OCI-LY1 (cell line): Measurements from ENCODE around the gene HMCN2.

Source experiments
- H2AFZ ChIP-seq: fragments of 200-600 bp; sonication (generic), shearing (Covaris generic); 2 replicates; pipeline ENCODE4 v1.6.0; 2014; ENCODE audit warnings: antibody characterized with exemption, mild to moderate bottlenecking, low read length
- H3F3A ChIP-seq: fragments of 200-600 bp; sonication (generic), shearing (Covaris generic); 2 replicates; pipeline ENCODE4 v1.6.0; 2014; ENCODE audit warnings: mild to moderate bottlenecking, antibody characterized with exemption, low read length, moderate library complexity; ENCODE audit not compliant: insufficient read depth
- H3K27ac ChIP-seq: fragments of 200-600 bp; sonication (generic); 2 replicates; pipeline ENCODE4 v1.5.1; 2014; ENCODE audit warnings: low read length, mixed run types, mild to moderate bottlenecking, low read depth; ENCODE audit not compliant: poor library complexity, severe bottlenecking
- H3K27me3 ChIP-seq: fragments of 200-600 bp; sonication (generic); 2 replicates; pipeline ENCODE4 v1.6.0; 2014; ENCODE audit warnings: antibody characterized with exemption, mild to moderate bottlenecking, low read length, moderate library complexity; ENCODE audit not compliant: insufficient read depth
- H3K36me3 ChIP-seq: fragments of 200-600 bp; sonication (generic); 2 replicates; pipeline ENCODE4 v1.6.1; 2014; ENCODE audit warnings: mild to moderate bottlenecking, antibody characterized with exemption, low read length, moderate library complexity, mixed read lengths; ENCODE audit not compliant: insufficient read depth
- H3K4me1 ChIP-seq: fragments of 200-600 bp; sonication (generic); 2 replicates; pipeline ENCODE4 v1.5.1; 2014; ENCODE audit warnings: mild to moderate bottlenecking, low read length, moderate library complexity; ENCODE audit not compliant: insufficient read depth, severe bottlenecking
- H3K4me2 ChIP-seq: fragments of 200-600 bp; sonication (generic), shearing (Covaris generic); 2 replicates; pipeline ENCODE4 v1.6.1; 2014; ENCODE audit warnings: low read length
- H3K4me3 ChIP-seq: fragments of 200-600 bp; sonication (generic); 2 replicates; pipeline ENCODE4 v1.5.1; 2014; ENCODE audit warnings: low read length, low read depth, mild to moderate bottlenecking, mixed read lengths; ENCODE audit not compliant: poor library complexity, severe bottlenecking
- H3K79me2 ChIP-seq: fragments of 200-600 bp; shearing (Covaris generic); 2 replicates; pipeline ENCODE4 v1.6.1; 2016; ENCODE audit warnings: mixed run types, low read length, mixed read lengths; ENCODE audit not compliant: insufficient read depth
- H3K9ac ChIP-seq: fragments of 200-600 bp; sonication (generic), shearing (Covaris generic); 2 replicates; pipeline ENCODE4 v1.6.1; 2014; ENCODE audit warnings: mild to moderate bottlenecking, low read length, mixed read lengths
- H3K9me2 ChIP-seq: fragments of 200-600 bp; sonication (generic), shearing (Covaris generic); 2 replicates; pipeline ENCODE4 v1.6.1; 2014; ENCODE audit warnings: low read depth, mild to moderate bottlenecking, low read length, mixed read lengths
- H3K9me3 ChIP-seq: fragments of 200-600 bp; shearing (Covaris generic); 2 replicates; pipeline ENCODE4 v1.6.1; 2014; ENCODE audit warnings: low read length, mixed read lengths
- H4K20me1 ChIP-seq: fragments of 200-600 bp; sonication (generic), shearing (Covaris generic); 2 replicates; pipeline ENCODE4 v1.6.0; 2016; ENCODE audit warnings: mild to moderate bottlenecking, low read length; ENCODE audit not compliant: insufficient read depth
- CTCF ChIP-seq: fragments of 200-600 bp; sonication (generic), shearing (Covaris generic); IDR thresholded peaks from 2 replicates; pipeline ENCODE4 v1.5.1; 2017; ENCODE audit warnings: mild to moderate bottlenecking, antibody characterized with exemption, low read length, moderate library complexity, mixed read lengths
- EZH2 ChIP-seq: fragments of 200-600 bp; sonication (generic), shearing (Covaris generic); IDR thresholded peaks from 2 replicates; pipeline ENCODE4 v1.8.0; 2017; ENCODE audit warnings: borderline replicate concordance, mixed run types, mild to moderate bottlenecking, antibody characterized with exemption, low read length, moderate library complexity, mixed read lengths

HMCN2 gene

DNA sequence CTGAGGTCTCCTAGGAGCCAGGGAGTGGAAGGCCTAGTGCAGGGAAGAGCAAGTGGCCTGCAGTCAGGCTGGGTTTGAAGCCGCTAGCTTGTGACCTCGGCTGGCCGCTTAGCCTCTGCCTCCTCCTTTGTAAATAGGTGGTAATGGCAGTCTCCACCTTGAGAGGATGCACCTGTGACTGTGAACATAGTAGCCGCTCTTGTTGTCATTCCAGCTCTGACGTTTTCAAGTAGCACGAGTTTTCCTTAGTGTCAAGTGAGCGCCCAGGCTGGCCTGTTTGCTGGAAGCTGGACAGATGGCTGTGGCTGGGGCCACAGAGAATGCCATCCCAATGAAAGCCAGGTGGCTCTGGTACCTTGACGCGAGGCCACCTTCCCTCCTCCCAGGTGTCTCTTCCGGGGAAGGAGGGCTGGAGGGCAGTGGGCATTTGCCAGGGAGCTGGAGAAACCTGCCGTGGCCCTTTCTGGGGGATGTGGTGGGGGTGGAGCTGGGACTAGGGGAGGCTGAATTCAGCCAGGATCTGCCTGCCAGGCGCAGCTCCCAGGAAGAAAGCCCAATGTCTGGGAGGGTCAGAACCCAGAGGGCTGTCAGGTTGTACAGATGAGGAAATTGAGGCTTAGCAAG is 181.7 kb downstream of the HMCN2 start:
- no peaks in the 10 kb centered on the region for H4K20me1 ChIP-seq
- no peak overlapping the region for H3K27ac ChIP-seq
- no peak for TF ChIP-seq CTCF
- no peak for TF ChIP-seq EZH2
- H3K4me2 ChIP-seq, result no peak overlapping the region
- no peak overlapping the region for H2AFZ ChIP-seq
- H3K9me3 ChIP-seq, result no peaks in the 10 kb centered on the region
- H3K4me3 ChIP-seq, result no peak overlapping the region
- H3K4me1 ChIP-seq, result no peaks in the 10 kb centered on the region
- H3K27me3 ChIP-seq, result no peaks in the 10 kb centered on the region
- no peaks in the 10 kb centered on the region for H3F3A ChIP-seq
- no peaks in the 10 kb centered on the region for H3K79me2 ChIP-seq
- no peaks in the 10 kb centered on the region for H3K36me3 ChIP-seq
- H3K9ac ChIP-seq, result no peak overlapping the region
- H3K9me2 ChIP-seq, result no peaks in the 10 kb centered on the region

DNA sequence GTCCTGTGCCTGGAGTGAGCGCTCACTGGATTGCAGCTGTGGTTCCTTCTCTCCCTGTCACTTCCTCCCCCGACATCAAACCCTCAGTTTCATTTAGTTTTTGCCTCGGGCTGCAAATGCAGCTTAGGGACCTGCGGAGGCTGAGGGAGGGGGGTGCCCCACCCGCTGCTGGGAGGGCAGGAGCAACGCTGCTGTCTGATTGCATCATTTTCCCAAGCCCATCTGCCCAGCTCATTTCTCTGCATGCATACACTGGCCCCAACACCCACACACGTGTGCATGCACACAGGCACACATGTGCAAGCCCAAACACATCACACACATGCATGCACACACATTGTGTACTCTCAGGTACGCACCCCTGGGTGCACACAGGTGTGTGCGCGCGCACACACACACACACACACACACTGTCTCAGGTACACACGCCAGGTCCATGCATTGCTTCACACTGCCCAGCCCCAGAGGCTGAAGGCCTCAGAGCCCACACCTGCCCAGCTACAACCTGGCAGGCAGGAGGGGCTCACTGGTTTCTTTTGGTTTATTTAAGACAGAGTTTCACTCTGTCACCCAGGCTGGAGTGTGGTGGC is 182.6 kb downstream of the HMCN2 start:
- Histone ChIP-seq H2AFZ (no peak overlapping the region), H3K9me3 (no peaks in the 10 kb centered on the region), H3K79me2 (no peaks in the 10 kb centered on the region), H3K27me3 (no peaks in the 10 kb centered on the region; the same call in 1 of the 2 replicates), H3K4me3 (no peak overlapping the region), H3K9me2 (no peaks in the 10 kb centered on the region), H4K20me1 (no peaks in the 10 kb centered on the region), H3K4me2 (no peak overlapping the region), H3K9ac (no peak overlapping the region), H3F3A (no peaks in the 10 kb centered on the region), H3K36me3 (no peaks in the 10 kb centered on the region), H3K4me1 (no peaks in the 10 kb centered on the region), H3K27ac (no peak overlapping the region)
- TF ChIP-seq EZH2 (no peak), CTCF (no peak)

DNA sequence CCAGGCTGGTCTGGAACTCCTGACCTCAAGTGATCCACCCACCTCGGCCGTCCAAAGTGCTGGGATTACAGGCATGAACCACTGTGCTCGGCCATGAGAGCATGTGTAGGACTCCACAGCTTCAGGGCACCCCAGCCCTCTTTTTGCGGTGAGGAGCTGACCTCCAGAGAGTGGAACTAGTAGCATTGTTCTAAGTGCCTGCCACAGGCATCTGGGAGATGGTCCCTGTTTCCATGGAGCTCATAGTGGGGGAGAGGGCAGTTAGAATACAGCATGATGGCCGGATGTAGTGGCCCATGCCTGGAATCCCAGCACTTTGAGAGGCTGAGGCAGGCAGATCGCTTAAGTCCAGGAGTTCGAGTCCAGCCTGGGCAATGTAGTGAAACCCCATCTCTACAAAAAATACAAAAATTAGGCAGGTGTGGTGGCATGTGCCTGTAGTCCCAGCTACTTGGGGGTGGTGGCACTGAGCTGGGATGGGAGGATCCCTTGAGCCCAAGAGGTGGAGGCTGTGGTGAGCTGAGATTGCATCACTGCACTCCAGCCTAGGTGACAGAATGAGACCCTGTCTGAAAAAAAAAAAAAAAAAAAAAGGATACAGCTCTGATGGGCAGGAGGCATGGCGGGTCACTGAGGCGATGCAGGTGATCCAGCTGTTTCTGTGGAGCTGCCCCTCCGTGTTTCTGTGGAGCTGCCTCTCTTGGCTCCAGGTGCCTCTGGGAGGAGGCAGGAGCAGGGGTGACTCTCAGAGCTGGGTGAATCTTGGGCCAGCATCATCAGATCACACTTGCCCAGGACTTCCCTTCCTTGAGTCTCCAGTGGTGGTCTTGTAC is 183.4 kb downstream of the HMCN2 start:
- Histone ChIP-seq H3K4me2 (no peak overlapping the region), H3K9me2 (no peaks in the 10 kb centered on the region), H3K4me3 (no peak overlapping the region), H3K9me3 (no peaks in the 10 kb centered on the region), H3K79me2 (no peaks in the 10 kb centered on the region), H3F3A (no peaks in the 10 kb centered on the region), H2AFZ (no peak overlapping the region), H3K27me3 (no peaks in the 10 kb centered on the region; the same call in 1 of the 2 replicates), H3K9ac (no peak overlapping the region), H3K27ac (no peak overlapping the region), H3K4me1 (no peaks in the 10 kb centered on the region), H4K20me1 (no peaks in the 10 kb centered on the region), H3K36me3 (no peaks in the 10 kb centered on the region)
- TF ChIP-seq CTCF (no peak), EZH2 (no peak)
